Measurements from ENCODE around the gene HENMT1. TPM values are rescaled to one million over a fixed set of nuclear protein-coding genes. Genes with fewer than 3 reads are reported as not detected.

HENMT1 gene
- total and polyA plus RNA-seq, 12 donors, result 0.36 to 3.0 (median 1.1) TPM

DNA sequence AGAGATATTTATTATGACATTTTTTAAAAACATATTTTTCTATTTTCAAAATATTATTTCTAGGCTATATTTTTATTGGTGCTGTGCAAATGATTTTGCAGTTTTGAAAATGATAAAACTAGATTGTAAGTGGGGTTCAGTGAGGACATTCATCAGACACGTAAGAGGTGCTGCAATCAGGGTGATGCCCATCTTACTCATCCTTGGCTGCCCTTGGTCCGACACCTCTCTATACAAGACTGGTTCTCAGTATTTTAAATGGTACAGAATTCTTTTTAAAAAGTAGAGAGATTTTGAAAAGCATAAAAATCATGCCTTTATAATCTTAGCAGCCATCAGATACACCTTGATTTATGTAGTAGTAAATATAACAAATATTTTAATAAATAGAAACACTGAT lies 24.0 kb downstream of the HENMT1 start:
- DNase-seq (no peak), ATAC-seq (no peak)
- WGBS, 2 donors, result 89 to 97% methylated on average over 2 of the region's 2 CpGs
- H3K4me1 ChIP-seq, result no peaks in the 10 kb centered on the region
- H3K4me3 ChIP-seq, result no peak overlapping the region
- no peaks in the 10 kb centered on the region for H3K27me3 ChIP-seq
- no peaks in the 10 kb centered on the region for H3K9me3 ChIP-seq
- no peak overlapping the region for H3K27ac ChIP-seq
- intact Hi-C loops (cut with DNase I), result no loop called here
- TF ChIP-seq CTCF (IDR thresholded peaks at IDR 0.05), result no peak
- peaks cover 0 to 52% (median 0%) of the 10 kb centered on the region in 9 donors for H3K36me3 ChIP-seq

DNA sequence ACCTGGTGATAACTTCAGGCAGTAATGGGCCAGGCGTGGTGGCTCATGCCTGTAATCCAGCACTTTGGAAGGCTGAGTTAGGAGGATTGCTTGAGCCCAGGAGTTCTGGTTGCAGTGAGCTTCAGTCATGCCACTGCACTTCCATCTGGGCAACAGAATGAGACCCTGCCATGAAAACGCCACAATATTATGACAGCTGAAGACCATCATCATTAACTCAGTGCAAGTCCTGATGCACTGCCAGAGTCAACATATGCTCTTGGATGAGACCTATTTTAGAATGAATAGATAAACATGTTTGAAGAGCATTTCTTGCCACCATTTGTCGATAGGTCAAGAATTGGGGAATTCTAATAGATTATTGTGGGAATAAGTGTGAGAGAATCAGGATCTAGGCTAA lies 26.4 kb downstream of the HENMT1 start:
- WGBS, 2 donors, result 86 to 89% methylated on average over 3 of the region's 3 CpGs
- no peak for ATAC-seq
- H3K27ac ChIP-seq, result no peak overlapping the region
- intact Hi-C loops (cut with DNase I), result no loop called here
- no peak overlapping the region for H3K4me3 ChIP-seq
- peaks cover 0 to 76% (median 0%) of the 10 kb centered on the region in 9 donors for H3K36me3 ChIP-seq
- no peaks in the 10 kb centered on the region for H3K9me3 ChIP-seq
- no peaks in the 10 kb centered on the region for H3K4me1 ChIP-seq
- TF ChIP-seq CTCF (IDR thresholded peaks at IDR 0.05), result no peak
- DNase-seq, result no peak
- no peaks in the 10 kb centered on the region for H3K27me3 ChIP-seq

DNA sequence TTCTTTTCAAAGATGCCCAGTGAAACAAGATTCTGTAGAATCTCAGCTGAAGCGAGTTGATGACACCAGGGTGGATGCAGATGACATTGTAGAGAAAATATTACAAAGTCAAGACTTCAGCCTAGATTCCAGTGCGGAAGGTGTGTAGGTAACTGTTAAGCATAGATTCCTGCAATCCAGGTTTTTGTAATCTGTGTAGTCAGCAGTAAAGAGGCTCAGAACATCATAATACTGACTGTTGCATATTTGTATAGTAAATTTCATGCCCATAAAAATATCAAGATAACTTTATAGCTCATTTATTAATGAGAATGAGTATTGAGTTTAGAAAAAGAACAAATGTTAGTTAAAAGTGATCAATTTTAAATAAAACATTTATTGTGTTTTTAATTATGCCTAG lies 32.2 kb downstream of the HENMT1 start:
- H3K27ac ChIP-seq, result no peak overlapping the region
- H3K4me1 ChIP-seq, result peaks cover 0 to 4% (median 0%) of the 10 kb centered on the region in 9 donors
- H3K27me3 ChIP-seq, result no peaks in the 10 kb centered on the region
- no peaks in the 10 kb centered on the region for H3K9me3 ChIP-seq
- 97 to 99% methylated on average over 2 of the region's 2 CpGs for WGBS, 2 donors
- H3K36me3 ChIP-seq, result peaks cover 0 to 73% (median 0%) of the 10 kb centered on the region in 9 donors
- ATAC-seq (no peak), DNase-seq (no peak)
- TF ChIP-seq CTCF (IDR thresholded peaks at IDR 0.05), result no peak
- H3K4me3 ChIP-seq, result no peak overlapping the region
- intact Hi-C loops (cut with DNase I), result loop anchor here in 1 of 10 donors (5.0 kb wide), 1 partner anchor 71 kb away; no protein-coding TSS in a partner anchor

GRCh38 chr1:108627951-108628350 lies 32.9 kb downstream of the HENMT1 start:
- no peak overlapping the region for H3K27ac ChIP-seq
- ATAC-seq, result no peak
- TF ChIP-seq CTCF (IDR thresholded peaks at IDR 0.05), result no peak
- no peaks in the 10 kb centered on the region for H3K27me3 ChIP-seq
- H3K4me1 ChIP-seq, result peaks cover 0 to 4% (median 0%) of the 10 kb centered on the region in 9 donors
- no peak overlapping the region for H3K4me3 ChIP-seq
- 61 to 79% methylated on average over 3 of the region's 3 CpGs for WGBS, 2 donors
- no peak for DNase-seq
- H3K36me3 ChIP-seq, result peaks cover 0 to 66% (median 0%) of the 10 kb centered on the region in 9 donors
- no peaks in the 10 kb centered on the region for H3K9me3 ChIP-seq
- intact Hi-C loops (cut with DNase I), result loop anchor here in 1 of 10 donors (5.0 kb wide), 1 partner anchor 71 kb away; no protein-coding TSS in a partner anchor

Measured in heart right ventricle (tissue), 16 donors.